G401 (cell line): ENCODE measurements around the gene NPFF. TPM values are rescaled to one million over a fixed set of nuclear protein-coding genes. Genes with fewer than 3 reads are reported as not detected.
"Not testable (repeated sequence)": the region's sequence is repeated elsewhere in the genome, so short reads cannot be mapped to it uniquely, and the experiment has no call there.

Source experiments
- DNase-seq: peaks from one replicate; pipeline ENCODE4 v3.0.0-alpha.2; 2015; ENCODE audit warnings: low spot score
- in situ Hi-C: cut with HindIII; loops from 2 replicates; pipeline ENCODE4 v1.10.0; 2016; ENCODE audit warnings: low sequenced_read_pairs, mixed read lengths
- total RNA-seq: library from RNA; depleted of rRNA; stranded (reverse); fragments of >200 nt; shearing (Covaris generic); gene quantifications from 2 replicates; pipeline ENCODE4 v1.2.3, GENCODE V29; 2014

The NPFF gene
- total RNA-seq, 1 experiment from 2014 or later, result not detected

GRCh38 chr12:53482626-53483168 is 24.6 kb downstream of the NPFF start:
- in situ Hi-C loops, result no loop called here
- no peak for DNase-seq

- in situ Hi-C loops, result no loop called here
- peak; percentile 61 for DNase-seq
Measured at GRCh38 chr12:53481939-53482586, 25.2 kb downstream of the NPFF start.

- in situ Hi-C loops, DNase-seq: not testable (repeated sequence)
Measured at GRCh38 chr12:53481458-53481857, 25.8 kb downstream of the NPFF start.

- in situ Hi-C loops, result no loop called here
- no peak for DNase-seq
Measured at GRCh38 chr12:53480491-53481442, 26.5 kb downstream of the NPFF start.

- in situ Hi-C loops, result no loop called here
- no peak for DNase-seq
Measured at GRCh38 chr12:53479331-53479730, 28.0 kb downstream of the NPFF start.

GRCh38 chr12:53478865-53479264 is 28.4 kb downstream of the NPFF start:
- no peak for DNase-seq
- in situ Hi-C loops, result no loop called here

- in situ Hi-C loops, result no loop called here
- DNase-seq, result no peak
Measured at GRCh38 chr12:53476769-53477209, 30.5 kb downstream of the NPFF start.

GRCh38 chr12:53474819-53475218 is 32.5 kb downstream of the NPFF start:
- in situ Hi-C loops, result no loop called here
- no peak for DNase-seq

GRCh38 chr12:53474077-53474476 is 33.2 kb downstream of the NPFF start:
- no peak for DNase-seq
- in situ Hi-C loops, result no loop called here

- in situ Hi-C loops, result no loop called here
- no peak for DNase-seq
Measured at GRCh38 chr12:53472056-53472582, 35.2 kb downstream of the NPFF start.

- DNase-seq, result no peak
- in situ Hi-C loops, result no loop called here
Measured at GRCh38 chr12:53468282-53468681, 39.0 kb downstream of the NPFF start.

- DNase-seq, result no peak
- in situ Hi-C loops, result no loop called here
Measured at GRCh38 chr12:53467880-53468279, 39.4 kb downstream of the NPFF start.

- in situ Hi-C loops, result no loop called here
Measured at GRCh38 chr12:53467082-53467481, 40.2 kb downstream of the NPFF start.

GRCh38 chr12:53466640-53467039 is 40.6 kb downstream of the NPFF start:
- in situ Hi-C loops, result no loop called here
- DNase-seq, result no peak

More at GRCh38 chr12:53467082-53467481, 40.2 kb downstream of the NPFF start:
- DNase-seq, result no peak

- DNase-seq, result no peak
- in situ Hi-C loops, result no loop called here
Measured at GRCh38 chr12:53465679-53466078, 41.6 kb downstream of the NPFF start.

- no peak for DNase-seq
- in situ Hi-C loops, result no loop called here
Measured at GRCh38 chr12:53464685-53465418, 42.4 kb downstream of the NPFF start.

GRCh38 chr12:53463802-53464560 is 43.3 kb downstream of the NPFF start:
- in situ Hi-C loops, result no loop called here
- no peak for DNase-seq

GRCh38 chr12:53462935-53463334 is 44.3 kb downstream of the NPFF start:
- no peak for DNase-seq
- in situ Hi-C loops, result no loop called here

- in situ Hi-C loops, result no loop called here
- no peak for DNase-seq
Measured at GRCh38 chr12:53461591-53461990, 45.7 kb downstream of the NPFF start.
